OCI-LY1 (cell line): ENCODE results near the gene RAPGEF5.

Experiments used
- CTCF ChIP-seq: fragments of 200-600 bp; sonication (generic), shearing (Covaris generic); IDR thresholded peaks from 2 replicates; pipeline ENCODE4 v1.5.1; 2017; ENCODE audit warnings: mild to moderate bottlenecking, antibody characterized with exemption, low read length, moderate library complexity, mixed read lengths
- EZH2 ChIP-seq: fragments of 200-600 bp; sonication (generic), shearing (Covaris generic); IDR thresholded peaks from 2 replicates; pipeline ENCODE4 v1.8.0; 2017; ENCODE audit warnings: borderline replicate concordance, mixed run types, mild to moderate bottlenecking, antibody characterized with exemption, low read length, moderate library complexity, mixed read lengths

DNA sequence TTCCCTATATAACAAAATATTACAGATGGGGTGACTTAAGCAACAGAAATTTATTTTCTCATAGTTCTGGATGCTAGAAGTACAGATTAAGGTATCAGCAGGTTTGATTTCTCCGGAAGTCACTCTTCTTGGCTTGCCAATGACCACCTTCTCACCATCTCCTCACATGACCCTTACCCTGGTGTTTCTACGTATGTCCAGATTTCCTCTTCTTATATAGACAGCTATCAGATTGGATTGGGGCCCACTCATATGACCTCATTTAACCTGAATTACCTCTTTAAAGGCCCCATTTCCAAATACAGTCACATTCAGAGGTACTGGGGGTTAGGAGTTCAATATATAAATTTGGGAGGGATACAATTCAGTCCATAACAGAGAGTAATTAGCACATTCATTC is 17.0 kb upstream of the RAPGEF5 start:
- TF ChIP-seq CTCF (no peak), EZH2 (no peak)
